ENCODE measurements around the gene WSCD1.

The WSCD1 gene

GRCh38 chr17:6059406-6059805 is 10.8 kb upstream of the WSCD1 start:
- no peak for DNase-seq (ENCODE audit: low read depth)

- no peak for DNase-seq (ENCODE audit: low read depth)
Measured at GRCh38 chr17:6061290-6061689, 8.9 kb upstream of the WSCD1 start.

- DNase-seq (ENCODE audit: low read depth), result no peak
Measured at GRCh38 chr17:6064868-6065267, 5.3 kb upstream of the WSCD1 start.

GRCh38 chr17:6065351-6065750 is 4.8 kb upstream of the WSCD1 start:
- no peak for DNase-seq (ENCODE audit: low read depth)

DNA sequence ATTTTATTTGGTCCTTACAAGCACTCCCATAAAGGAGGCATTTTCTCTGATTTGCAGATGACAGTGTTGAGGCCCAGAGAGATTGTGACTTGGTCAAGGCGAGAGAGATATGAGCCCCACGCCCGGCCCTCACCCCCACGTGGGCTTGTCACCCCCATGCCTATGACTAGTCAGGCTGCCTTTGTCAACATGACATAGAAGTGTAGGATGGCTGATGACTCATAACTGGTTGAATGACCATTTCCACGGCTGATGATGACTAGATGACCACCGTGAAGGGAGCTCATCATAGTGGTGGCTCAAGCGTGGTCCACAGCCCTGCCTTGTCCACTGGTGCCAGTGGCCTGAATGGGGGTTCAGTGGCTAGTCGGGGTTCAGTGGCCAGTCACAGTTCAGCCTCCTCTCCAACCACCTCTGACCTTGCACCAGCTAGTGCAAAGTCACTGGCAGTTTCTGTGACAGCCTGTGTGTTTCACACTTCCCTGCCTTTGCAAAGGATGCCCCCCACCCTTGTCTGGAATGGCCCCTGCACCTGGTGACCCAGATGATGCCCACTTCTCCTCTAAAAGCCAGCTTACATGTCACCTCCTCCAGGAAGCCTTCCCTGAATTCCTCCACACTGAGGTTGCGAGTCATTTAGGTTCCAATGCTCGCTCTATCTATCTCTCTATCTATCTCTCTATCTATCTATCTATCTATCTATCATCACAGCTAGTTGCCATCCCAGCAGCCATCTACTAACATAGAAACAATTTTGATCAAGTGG is 3.8 kb upstream of the WSCD1 start:
- DNase-seq (ENCODE audit: low read depth), result no peak

- DNase-seq (ENCODE audit: low read depth), result no peak
Measured at GRCh38 chr17:6067060-6067459, 3.1 kb upstream of the WSCD1 start.

- no peak for DNase-seq (ENCODE audit: low read depth)
Measured at GRCh38 chr17:6070430-6070912, 292 bp downstream of the WSCD1 start.

DNA sequence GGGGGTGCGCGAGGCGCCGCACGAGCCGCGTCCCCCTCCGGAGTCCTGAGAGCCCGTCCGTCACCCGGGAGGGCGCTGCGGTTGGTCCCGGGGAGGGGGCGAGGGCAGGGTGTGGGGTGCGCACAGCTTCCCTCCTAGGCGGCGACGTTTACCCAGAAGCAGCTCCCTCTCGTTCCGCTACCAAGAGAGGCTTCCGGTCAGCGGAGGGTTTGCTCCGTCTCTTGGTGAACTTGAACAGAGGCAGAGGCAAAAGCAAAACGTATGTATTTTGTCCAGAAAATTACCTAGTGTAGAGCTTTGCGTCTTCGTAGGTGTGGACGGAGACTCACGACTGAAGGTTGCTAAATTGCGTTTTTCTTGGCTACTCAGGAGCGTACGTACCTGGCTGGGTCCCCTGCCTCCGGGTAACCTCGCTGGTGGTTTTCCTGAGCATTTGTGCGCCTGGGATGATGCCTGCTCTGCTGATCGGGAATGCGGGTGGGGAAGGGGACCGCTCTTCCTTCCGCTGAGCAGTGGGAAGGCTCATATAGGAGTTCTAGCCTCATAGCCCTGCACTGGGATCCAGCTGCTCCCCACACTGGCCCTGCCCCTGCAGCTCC is 833 bp downstream of the WSCD1 start:
- no peak for DNase-seq (ENCODE audit: low read depth)

DNA sequence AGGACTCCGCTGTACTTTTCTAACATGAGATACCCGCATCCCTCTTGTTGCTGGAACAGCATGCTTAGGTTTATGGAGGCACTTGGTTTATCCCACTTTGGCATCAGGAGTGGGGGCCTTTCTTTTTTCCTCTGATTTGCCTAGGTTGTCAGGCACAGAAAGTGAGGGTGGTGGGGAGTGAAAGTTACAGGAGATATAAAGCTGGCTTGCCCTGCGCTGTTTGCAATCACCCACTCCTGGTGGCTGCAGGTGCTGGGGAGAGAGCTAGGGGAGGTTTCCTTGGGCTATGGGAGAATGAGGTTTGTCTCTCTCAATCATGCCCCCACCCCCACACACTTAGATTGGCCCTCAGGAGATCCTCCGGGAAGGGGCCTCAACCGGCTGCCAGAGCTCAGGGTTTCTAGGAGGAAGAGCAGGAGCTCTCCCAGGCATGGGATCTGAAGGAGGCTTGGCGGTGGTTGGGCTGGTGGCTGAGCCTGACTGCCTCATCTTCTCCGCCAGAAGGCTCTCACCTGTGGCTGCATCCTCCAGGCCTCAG is 1.4 kb downstream of the WSCD1 start:
- no peak for DNase-seq (ENCODE audit: low read depth)

DNA sequence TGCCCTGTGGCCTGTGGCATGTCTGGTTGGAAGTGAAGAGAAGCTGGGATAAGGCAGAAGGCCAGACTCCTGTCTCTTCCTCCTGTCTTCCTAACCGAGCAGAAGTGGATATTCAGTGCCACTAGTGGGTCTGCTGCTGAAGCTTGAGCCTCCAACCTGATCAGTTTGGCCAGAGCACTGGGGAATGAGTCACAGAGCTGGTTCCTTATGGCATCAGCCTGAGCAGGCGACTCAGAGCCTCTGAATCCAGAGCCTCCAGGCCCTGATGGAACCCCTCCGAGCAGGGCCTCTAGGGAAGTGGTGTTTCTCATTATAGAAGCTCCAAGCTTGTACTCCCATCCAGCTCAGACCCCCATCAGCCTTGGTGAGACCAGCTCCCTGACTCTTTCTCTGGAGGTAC is 2.0 kb downstream of the WSCD1 start:
- no peak for DNase-seq (ENCODE audit: low read depth)

DNA sequence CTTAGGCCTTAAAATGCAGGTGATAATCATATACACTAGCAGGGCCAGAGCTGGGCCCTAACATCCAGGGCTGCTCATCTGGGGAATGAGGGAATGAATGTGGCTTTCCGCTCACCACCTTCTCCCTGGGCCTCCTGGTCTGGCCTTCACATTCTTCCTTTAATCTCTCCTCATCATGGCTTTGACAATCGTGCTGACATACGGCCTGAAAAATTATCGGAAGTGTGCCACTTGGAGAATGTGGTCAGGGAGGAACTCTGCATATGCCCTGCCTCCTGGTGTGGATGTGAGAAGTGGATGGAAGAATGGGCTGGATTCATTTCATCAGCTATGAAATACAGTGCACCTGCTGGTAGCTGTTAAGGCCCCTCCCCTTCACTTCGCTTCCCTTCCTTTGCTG is 2.4 kb downstream of the WSCD1 start:
- no peak for DNase-seq (ENCODE audit: low read depth)

GRCh38 chr17:6073620-6074019 is 3.4 kb downstream of the WSCD1 start:
- DNase-seq (ENCODE audit: low read depth), result no peak

DNA sequence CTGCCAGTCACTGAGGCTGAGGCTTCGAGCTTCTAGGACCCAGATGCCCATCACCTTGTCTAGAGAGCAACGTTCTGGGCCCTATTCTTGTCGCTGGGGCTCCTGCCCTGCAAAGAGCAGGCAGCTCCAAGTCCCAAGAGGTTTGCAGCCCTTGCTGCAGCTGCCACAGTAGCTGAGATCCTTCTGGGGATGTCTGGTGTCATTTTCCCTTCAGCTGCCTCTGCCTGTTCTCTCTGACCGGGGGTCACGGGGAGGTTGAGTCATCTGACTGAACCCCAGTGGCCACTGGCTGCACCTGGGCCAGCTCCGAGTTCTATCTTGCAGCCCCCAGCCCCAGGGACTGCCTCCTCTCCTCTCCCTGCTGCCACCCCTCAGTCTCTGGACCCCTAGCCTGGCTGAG is 4.9 kb downstream of the WSCD1 start:
- DNase-seq (ENCODE audit: low read depth), result no peak

DNA sequence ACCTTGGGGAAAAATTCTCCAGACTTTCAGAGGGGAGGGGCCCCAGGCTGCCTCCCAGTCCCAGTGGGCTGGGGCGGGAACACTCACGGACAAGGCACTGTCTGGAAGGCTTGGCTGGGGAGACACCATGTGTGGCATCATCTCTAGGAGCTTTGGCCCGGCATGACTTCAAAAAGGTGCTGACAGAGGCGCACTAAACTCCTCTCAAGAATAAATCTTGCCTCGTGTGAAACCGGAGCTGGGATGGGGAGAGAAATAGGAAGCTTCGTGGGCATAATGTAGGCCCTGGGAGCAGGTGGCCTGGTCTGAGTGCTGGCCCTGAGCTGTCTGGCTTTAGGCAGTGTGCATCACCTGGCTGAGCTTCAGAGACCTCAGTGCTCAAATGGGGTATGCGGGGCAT is 5.7 kb downstream of the WSCD1 start:
- DNase-seq (ENCODE audit: low read depth), result no peak

DNA sequence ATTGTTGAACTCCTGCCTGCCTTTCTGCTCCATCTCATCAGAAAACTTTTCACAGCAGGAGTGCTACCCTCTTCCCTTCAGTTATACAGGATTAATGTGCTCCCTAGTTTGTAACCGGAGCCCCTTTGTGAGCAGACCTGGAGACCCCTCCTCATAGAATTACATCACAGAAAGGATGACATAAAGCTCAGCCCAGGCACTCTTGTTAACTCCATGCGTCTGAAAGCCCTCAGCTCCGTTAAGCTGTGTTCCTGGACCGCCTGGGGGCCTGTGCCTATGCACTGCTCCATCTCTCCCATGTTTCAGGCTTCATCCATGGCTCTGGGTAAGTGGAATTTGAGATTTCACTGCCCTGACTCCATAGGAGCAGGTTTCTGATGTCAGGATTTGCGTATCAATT is 7.6 kb downstream of the WSCD1 start:
- DNase-seq (ENCODE audit: low read depth), result no peak

- DNase-seq (ENCODE audit: low read depth), result no peak
Measured at GRCh38 chr17:6078458-6078871, 8.3 kb downstream of the WSCD1 start.

DNA sequence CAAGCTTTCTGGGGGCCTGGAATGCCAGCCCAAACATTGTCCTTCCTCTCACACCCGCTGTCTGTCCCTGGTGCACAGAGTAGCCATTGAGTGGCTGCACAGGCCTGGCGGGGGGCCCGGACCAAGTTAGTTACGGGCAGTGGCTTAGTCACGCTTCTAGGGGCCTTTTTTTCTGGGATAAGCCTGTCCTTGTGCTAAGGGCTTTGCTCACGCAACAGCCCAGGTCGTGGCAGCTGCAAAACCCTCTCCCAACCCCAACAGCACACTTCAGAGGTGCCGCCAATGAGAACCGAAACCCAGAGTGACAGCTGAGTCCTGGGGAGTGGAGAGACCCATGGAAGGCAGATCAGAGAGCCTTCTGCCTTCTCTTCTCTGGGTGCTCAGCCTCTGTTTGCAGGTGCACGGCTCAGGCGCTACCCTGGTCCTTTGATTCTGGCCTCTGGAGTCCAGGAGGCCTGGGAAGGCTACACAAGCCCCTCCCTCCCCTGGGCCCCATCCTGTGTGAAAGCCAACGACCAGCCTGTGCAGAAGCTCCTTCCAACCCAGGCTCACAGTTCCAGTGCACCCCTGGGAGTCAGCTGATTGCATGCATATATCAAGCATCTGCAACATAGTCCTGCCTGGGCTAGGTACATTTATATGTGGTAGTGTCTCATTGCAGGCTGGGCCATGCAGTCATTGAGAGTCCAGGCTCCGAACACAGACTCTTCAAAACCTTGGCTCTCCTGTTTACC is 9.1 kb downstream of the WSCD1 start:
- no peak for DNase-seq (ENCODE audit: low read depth)

DNA sequence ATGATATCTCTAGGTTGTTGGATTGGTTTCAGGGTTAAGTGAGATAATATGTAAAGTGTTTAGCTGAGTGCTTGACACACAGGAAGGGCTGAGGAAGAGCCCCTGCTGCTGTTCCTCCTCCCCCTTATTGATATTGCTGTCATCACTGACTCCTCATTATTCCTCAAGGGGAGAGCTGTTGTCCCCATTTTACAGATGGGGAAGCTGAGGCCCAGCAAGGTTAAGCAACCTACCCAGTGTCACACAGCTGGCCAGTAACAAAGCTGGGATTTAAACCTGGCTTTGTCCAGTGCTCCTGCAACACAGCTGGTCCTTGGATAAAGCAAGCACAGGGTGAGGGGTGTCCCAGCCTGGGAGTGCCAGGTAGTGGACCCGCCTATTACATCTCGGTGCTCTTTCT is 9.8 kb downstream of the WSCD1 start:
- DNase-seq (ENCODE audit: low read depth), result no peak

DNA sequence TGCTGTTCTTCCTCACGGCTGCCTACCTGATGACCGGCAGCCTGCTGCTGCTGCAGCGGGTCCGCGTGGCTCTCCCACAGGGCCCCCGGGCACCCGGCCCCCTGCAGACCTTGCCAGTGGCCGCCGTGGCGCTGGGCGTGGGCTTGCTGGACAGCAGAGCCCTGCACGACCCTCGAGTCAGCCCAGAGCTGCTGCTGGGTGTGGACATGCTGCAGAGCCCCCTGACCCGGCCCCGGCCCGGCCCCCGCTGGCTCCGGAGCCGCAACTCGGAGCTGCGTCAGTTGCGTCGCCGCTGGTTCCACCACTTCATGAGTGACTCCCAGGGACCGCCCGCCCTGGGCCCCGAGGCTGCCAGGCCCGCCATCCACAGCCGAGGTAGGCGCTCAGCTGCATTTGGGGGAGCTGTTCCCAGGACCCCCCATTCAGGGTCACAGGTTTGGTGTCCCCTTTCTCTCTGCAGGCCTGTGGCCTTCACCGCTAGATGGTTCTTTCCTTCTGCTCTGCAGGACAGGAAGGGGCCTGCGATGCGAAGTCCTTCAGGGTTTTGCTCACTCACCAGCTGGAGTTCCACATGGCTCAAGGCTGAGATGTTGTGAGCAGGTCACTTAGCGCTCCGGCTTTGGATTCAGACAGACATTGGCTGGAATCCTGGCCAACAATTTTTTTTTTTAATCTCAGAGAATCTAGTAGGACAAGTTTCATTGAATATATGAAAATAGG is 10.7 kb downstream of the WSCD1 start:
- DNase-seq (ENCODE audit: low read depth), result no peak

GRCh38 chr17:6082335-6082734 is 12.2 kb downstream of the WSCD1 start:
- no peak for DNase-seq (ENCODE audit: low read depth)

GRCh38 chr17:6084311-6085161 is 14.4 kb downstream of the WSCD1 start:
- DNase-seq (ENCODE audit: low read depth), result no peak

Data from HS-27A (cell line).